Measurements from ENCODE around the gene SPINK5. TPM values are rescaled to one million over a fixed set of nuclear protein-coding genes. Genes with fewer than 3 reads are reported as not detected.

The SPINK5 gene
- total RNA-seq, 1 donor from 2014 or later = 3.4 TPM

Other genes starting within 250 kb of the SPINK5 start
- not detected in 2 replicates for gene SPINK1, start 232.3 kb upstream of the SPINK5 start, total RNA-seq
- gene SCGB3A2, start 185.3 kb upstream of the SPINK5 start, total RNA-seq = not detected in 2 replicates
- not detected in 2 replicates for gene C5orf46, start 157.4 kb upstream of the SPINK5 start, total RNA-seq
- gene SPINK14, start 104.6 kb downstream of the SPINK5 start, total RNA-seq = not detected in 2 replicates
- gene SPINK6, start 139.1 kb downstream of the SPINK5 start, total RNA-seq = not detected in 2 replicates
- not detected in 2 replicates for gene MARCOL, start 174.5 kb downstream of the SPINK5 start, total RNA-seq
- not detected in 2 replicates for gene SPINK13, start 204.8 kb downstream of the SPINK5 start, total RNA-seq
- gene SPINK7, start 248.4 kb downstream of the SPINK5 start, total RNA-seq = not detected in 2 replicates

All from osteocyte (in vitro differentiated cells).